SK-N-SH treated with all-trans-retinoic acid at 6 μM for 48 hours (cell line): ENCODE data around the gene LDHAL6B.

Experiments
- ARNTL ChIP-seq: fragments of 450-650 bp; formaldehyde crosslinking; IDR thresholded peaks from 2 replicates; pipeline ENCODE4 v1.5.0; 2020; ENCODE audit warnings: low read depth, mild to moderate bottlenecking, moderate library complexity, borderline replicate concordance
- BACH2 ChIP-seq: fragments of 250-450 bp; sonication (Bioruptor Pico); IDR thresholded peaks from 2 replicates; pipeline ENCODE4 v1.9.0; 2021; ENCODE audit warnings: mild to moderate bottlenecking, borderline replicate concordance
- CREB5 ChIP-seq: fragments of 250-450 bp; sonication (Bioruptor Pico); IDR thresholded peaks from 2 replicates; pipeline ENCODE4 v1.5.1; 2020; ENCODE audit warnings: low read depth, mild to moderate bottlenecking, moderate library complexity
- CSDC2 ChIP-seq: fragments of 250-450 bp; sonication (Bioruptor Pico); IDR thresholded peaks from 2 replicates; pipeline ENCODE4 v1.5.0; 2020; ENCODE audit warnings: mild to moderate bottlenecking, moderate library complexity
- CSRNP3 ChIP-seq: fragments of 250-450 bp; sonication (Bioruptor Pico); IDR thresholded peaks from 2 replicates; pipeline ENCODE4 v1.5.1; 2021; ENCODE audit warnings: mild to moderate bottlenecking, moderate library complexity
- ESRRG ChIP-seq: fragments of 250-450 bp; sonication (Bioruptor Pico); IDR thresholded peaks from 2 replicates; pipeline ENCODE4 v1.6.1; 2021; ENCODE audit warnings: mild to moderate bottlenecking
- TCF4 ChIP-seq: fragments of 250-450 bp; sonication (Bioruptor Pico); IDR thresholded peaks from 2 replicates; pipeline ENCODE4 v1.8.0; 2021; ENCODE audit warnings: mild to moderate bottlenecking, moderate library complexity, borderline replicate concordance
- ZC3H10 ChIP-seq: fragments of 250-450 bp; sonication (Bioruptor Pico); IDR thresholded peaks from 2 replicates; pipeline ENCODE4 v1.5.1; 2021; ENCODE audit warnings: mild to moderate bottlenecking, moderate library complexity
- ZFP3 ChIP-seq: fragments of 250-450 bp; sonication (Bioruptor Pico); IDR thresholded peaks from 2 replicates; pipeline ENCODE4 v1.5.0; 2020; ENCODE audit warnings: mild to moderate bottlenecking, moderate library complexity
- TF ChIP-seq, protein P1 (sequence below): fragments of 250-450 bp; sonication (Bioruptor Pico); IDR thresholded peaks from 2 replicates; pipeline ENCODE4 v1.8.0; 2020; ENCODE audit warnings: mild to moderate bottlenecking, moderate library complexity, borderline replicate concordance

DNA sequence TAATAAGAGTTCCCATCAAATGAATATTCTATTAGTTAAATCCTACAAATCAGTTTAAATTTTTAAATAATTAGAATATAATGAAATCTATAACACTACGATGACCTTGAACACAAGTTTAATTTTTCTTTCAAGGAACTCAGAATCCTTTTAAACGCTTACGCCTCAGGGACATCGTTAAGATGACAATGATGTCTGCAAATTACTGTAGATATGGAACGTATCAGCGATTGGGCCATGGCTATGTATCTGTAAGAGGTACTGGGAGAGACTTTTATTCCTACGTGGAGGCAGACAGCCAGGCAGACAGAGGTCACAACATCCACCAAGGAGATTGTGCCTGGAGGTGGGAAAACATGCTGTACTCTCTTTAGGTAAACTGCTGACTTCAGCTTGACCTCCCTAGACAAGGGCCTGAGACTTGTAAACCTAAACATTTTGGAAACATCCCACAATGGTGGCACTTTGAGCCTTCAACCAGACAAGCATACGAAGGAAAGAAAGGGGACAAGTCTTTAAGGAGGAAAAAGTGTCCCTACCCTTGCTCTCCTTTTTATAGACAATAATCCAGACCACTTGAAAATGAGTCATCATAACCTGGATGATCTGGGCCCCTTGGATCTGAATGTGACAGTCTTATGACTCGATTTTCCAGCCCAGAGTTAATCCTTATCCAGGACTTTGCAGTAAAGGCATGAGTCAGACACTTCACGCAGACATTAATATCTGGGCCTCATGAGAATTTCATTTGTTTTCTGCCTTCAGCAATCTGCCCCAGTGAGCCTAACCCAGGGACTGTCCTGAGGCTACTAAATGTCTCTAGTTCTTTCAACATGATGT, 6.8 kb upstream of the LDHAL6B start:
- TF ChIP-seq ZFP3 (CRISPR knock-in tag) (no peak), BACH2 (CRISPR knock-in tag) (no peak), CREB5 (CRISPR knock-in tag) (no peak), CSDC2 (CRISPR knock-in tag) (no peak), ARNTL (no peak), CSRNP3 (CRISPR knock-in tag) (no peak), TCF4 (CRISPR knock-in tag) (no peak), ZC3H10 (CRISPR knock-in tag) (no peak), ESRRG (no peak)
- TF ChIP-seq, protein P1, sequence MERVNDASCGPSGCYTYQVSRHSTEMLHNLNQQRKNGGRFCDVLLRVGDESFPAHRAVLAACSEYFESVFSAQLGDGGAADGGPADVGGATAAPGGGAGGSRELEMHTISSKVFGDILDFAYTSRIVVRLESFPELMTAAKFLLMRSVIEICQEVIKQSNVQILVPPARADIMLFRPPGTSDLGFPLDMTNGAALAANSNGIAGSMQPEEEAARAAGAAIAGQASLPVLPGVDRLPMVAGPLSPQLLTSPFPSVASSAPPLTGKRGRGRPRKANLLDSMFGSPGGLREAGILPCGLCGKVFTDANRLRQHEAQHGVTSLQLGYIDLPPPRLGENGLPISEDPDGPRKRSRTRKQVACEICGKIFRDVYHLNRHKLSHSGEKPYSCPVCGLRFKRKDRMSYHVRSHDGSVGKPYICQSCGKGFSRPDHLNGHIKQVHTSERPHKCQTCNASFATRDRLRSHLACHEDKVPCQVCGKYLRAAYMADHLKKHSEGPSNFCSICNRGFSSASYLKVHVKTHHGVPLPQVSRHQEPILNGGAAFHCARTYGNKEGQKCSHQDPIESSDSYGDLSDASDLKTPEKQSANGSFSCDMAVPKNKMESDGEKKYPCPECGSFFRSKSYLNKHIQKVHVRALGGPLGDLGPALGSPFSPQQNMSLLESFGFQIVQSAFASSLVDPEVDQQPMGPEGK (CRISPR knock-in tag) = no peak
